ENCODE measurements around the gene LEPROT.
"Not testable (repeated sequence)": the region's sequence is repeated elsewhere in the genome, so short reads cannot be mapped to it uniquely, and the experiment has no call there.

The LEPROT gene

DNA sequence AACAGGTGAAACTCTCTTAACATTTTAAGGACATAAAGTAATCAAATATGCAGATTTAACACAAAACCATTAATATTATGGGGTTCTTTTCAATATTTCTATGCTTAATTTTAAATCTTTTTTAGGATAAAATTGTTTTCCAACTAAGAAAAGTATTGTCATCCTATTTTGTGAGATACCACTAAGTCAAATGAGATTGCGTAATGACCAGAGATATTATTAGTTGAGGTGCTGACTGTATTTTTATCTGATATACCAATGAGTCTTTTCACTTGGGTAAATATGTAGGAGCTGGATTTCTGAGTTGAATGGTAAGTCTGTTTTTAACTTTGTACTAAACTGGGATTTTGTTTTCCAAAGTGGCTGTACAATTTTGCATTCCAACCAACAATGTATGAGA is 25.4 kb downstream of the LEPROT start:
- TF ChIP-seq, protein P1, sequence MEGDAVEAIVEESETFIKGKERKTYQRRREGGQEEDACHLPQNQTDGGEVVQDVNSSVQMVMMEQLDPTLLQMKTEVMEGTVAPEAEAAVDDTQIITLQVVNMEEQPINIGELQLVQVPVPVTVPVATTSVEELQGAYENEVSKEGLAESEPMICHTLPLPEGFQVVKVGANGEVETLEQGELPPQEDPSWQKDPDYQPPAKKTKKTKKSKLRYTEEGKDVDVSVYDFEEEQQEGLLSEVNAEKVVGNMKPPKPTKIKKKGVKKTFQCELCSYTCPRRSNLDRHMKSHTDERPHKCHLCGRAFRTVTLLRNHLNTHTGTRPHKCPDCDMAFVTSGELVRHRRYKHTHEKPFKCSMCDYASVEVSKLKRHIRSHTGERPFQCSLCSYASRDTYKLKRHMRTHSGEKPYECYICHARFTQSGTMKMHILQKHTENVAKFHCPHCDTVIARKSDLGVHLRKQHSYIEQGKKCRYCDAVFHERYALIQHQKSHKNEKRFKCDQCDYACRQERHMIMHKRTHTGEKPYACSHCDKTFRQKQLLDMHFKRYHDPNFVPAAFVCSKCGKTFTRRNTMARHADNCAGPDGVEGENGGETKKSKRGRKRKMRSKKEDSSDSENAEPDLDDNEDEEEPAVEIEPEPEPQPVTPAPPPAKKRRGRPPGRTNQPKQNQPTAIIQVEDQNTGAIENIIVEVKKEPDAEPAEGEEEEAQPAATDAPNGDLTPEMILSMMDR (conservative IDR thresholded peaks at IDR 0.05; ENCODE audit: low read depth) = no peak
- H3K27ac ChIP-seq = no peak overlapping the region
- DNase-seq (ENCODE audit: low spot score) = no peak
- ChIA-PET CTCF (no interaction called here), POLR2A (ENCODE audit: low non-redundant PET) (no interaction called here)

DNA sequence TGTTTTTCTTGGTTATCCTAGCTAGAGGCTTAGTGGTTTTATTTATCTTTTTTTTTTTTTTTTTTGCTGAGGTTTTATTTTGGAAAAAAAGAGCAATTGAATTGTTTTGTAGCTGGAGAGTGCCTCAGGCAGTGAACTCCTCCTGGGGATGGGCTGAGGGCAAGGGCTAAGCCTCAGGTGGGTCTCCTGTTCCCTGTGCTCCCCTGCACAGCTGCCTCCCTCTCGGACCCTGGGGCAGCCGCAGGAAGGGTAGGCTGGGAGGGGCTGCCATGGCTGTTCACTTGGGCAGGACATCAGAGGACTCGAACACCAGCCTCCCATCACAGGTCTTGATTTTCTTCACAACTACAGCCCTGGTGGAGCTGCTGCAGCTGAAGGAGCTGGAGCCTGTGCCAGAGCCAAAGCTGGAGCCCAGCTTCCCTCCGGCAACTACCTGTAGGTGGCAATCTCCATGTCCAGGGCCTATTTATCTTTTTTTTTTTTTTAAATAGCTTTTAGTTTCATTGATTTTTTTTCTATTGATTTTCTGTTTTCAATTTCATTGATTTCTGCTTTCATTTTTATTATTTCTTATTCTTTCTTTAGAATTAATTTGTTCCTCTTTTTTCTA is 28.9 kb downstream of the LEPROT start:
- POLR2A ChIA-PET (ENCODE audit: low non-redundant PET) = no interaction called here
- TF ChIP-seq, protein P1 (conservative IDR thresholded peaks at IDR 0.05; ENCODE audit: low read depth) = no peak
- no peak overlapping the region for H3K27ac ChIP-seq
- CTCF ChIA-PET = interaction anchor here (0.7 kb wide), 1 partner anchor 9 kb away, joined by 6 read pairs; no protein-coding TSS in a partner anchor
- no peak for DNase-seq (ENCODE audit: low spot score)

DNA sequence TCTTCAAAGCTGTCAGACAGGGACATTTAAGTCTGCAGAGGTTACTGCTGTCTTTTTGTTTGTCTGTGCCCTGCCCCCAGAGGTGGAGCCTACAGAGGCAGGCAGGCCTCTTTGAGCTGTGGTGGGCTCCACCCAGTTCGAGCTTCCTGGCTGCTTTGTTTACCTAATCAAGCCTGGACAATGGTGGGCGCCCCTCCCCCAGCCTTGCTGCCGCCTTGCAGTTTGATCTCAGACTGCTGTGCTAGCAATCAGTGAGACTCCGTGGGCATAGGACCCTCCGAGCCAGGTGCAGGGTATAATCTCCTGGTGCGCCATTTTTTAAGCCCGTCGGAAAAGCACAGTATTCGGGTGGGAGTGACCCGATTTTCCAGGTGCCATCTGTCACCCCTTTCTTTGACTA is 35.2 kb downstream of the LEPROT start:
- POLR2A ChIA-PET (ENCODE audit: low non-redundant PET); DNase-seq (ENCODE audit: low spot score); CTCF ChIA-PET; H3K27ac ChIP-seq: not testable (repeated sequence)

DNA sequence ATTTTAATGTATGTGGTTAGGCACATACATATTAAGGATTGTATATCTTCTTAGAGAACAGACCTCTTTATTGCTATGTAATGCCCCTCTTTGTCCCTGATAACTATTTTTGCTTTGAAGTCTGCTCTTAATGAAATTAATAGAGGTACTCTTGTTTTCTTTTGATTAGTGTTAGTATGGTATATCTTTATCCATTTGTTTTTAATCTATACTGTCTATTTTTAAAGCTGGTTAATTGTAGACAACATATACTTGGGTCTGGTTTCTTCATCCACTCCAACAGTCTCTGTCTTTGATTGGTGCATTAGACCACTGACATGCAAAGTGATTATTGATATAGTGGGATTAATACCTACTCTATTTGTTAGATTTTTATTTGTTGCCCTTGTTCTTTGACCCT is 36.0 kb downstream of the LEPROT start:
- CTCF ChIA-PET = no interaction called here
- POLR2A ChIA-PET (ENCODE audit: low non-redundant PET) = no interaction called here
- TF ChIP-seq, protein P1 (conservative IDR thresholded peaks at IDR 0.05; ENCODE audit: low read depth) = no peak
- DNase-seq (ENCODE audit: low spot score) = no peak
- H3K27ac ChIP-seq = no peak overlapping the region

DNA sequence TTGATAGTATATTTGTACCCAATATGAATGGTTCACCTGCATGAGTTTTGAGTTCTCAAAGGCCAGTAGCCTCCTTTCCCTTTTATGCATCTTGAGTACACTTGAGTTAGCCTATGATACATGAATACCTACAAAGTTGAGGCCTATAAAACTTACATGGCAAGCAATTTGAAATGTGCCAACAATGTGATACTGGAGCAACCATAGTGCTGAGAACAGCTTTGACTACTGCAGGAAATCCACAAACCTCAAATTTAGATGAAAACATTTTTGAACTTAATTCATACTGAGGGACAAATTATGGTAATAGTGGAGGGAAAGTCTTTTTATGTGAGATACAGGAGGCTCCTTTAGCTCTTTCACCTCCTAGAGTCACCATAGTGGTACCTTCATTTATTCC is 37.4 kb downstream of the LEPROT start:
- CTCF ChIA-PET = no interaction called here
- DNase-seq (ENCODE audit: low spot score) = no peak
- TF ChIP-seq, protein P1 (conservative IDR thresholded peaks at IDR 0.05; ENCODE audit: low read depth) = no peak
- no peak overlapping the region for H3K27ac ChIP-seq
- POLR2A ChIA-PET (ENCODE audit: low non-redundant PET) = interaction anchor here (0.6 kb wide), 1 partner anchor 182 kb away, joined by 3 read pairs; no protein-coding TSS in a partner anchor

DNA sequence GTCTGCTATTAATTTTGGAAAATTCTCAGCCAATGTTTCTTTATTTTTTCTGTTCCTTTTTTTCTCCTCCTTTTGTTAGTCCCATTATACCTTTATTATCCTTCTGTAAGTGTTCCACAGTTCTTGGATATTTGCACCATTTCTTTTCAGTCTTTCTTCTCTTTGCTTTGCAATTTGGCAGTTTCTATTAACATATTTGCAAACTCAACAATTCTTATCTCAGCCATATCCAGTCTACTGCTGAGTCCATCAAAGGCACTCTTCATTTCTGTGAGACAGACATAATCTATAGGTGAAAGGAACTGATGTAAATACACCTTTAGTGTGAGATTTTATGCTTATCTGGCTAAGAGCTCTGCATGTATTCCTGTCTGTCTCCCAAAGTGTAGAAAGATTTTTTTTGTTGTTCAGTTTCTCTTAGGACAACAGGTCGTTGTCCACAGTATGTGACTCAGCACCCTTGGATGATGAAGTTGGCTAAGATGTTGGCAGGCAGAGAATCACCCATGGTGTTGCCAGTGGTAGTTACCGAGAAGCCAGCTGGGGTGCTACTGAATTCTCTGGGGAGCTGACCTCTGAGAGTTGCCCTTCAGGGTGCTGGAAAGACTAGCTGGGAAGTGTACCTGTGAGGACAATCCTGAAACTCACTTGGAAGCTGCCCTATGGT is 38.4 kb downstream of the LEPROT start:
- TF ChIP-seq, protein P1 (conservative IDR thresholded peaks at IDR 0.05; ENCODE audit: low read depth) = no peak
- DNase-seq (ENCODE audit: low spot score) = no peak
- no peak overlapping the region for H3K27ac ChIP-seq
- ChIA-PET POLR2A (ENCODE audit: low non-redundant PET) (no interaction called here), CTCF (interaction anchor here (0.7 to 1.4 kb wide), 3 partner anchors 18 to 229 kb away, joined by 4 to 5 read pairs (median 4); no protein-coding TSS in a partner anchor)

DNA sequence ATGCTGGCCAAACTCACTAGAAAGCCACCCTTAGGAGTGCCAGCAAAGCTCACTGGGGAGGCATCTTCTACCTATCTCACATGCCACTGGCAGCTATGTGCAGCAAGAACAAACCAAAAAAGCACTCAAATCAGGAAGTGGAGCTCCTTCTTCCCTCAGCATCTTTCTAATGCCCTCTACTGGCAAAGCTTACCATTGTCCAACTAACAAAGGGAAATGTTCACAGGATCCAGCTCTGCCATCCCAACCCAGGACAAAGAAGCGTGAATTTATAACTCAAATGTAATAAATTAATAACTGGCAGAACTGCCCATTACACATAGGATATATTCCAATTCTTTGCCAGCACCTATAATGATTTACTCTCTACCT is 38.9 kb downstream of the LEPROT start:
- CTCF ChIA-PET = interaction anchor here (0.7 to 1.4 kb wide), 4 partner anchors 19 to 228 kb away, joined by 4 to 5 read pairs (median 4); no protein-coding TSS in a partner anchor
- POLR2A ChIA-PET (ENCODE audit: low non-redundant PET) = no interaction called here
- TF ChIP-seq, protein P1 (conservative IDR thresholded peaks at IDR 0.05; ENCODE audit: low read depth) = peak; percentile 24
- DNase-seq (ENCODE audit: low spot score) = peak; percentile 28
- no peak overlapping the region for H3K27ac ChIP-seq

DNA sequence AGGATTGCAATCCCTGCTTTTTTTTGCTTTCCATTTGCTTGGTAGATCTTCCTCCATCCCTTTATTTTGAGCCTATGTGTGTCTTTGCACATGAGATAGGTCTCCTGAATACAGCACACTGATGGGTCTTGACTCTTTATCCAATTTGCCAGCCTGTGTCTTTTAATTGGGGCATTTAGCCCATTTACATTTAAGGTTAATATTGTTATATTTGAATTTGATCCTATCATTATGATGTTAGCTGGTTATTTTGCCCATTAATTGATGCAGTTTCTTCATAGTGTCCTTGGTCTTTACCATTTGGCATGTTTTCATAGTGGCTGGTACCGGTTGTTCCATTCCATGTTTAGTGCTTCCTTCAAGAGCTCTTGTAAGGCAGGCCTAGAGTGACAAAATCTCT is 45.4 kb downstream of the LEPROT start:
- POLR2A ChIA-PET (ENCODE audit: low non-redundant PET) = not testable (repeated sequence)

More for the DNA sequence above, 45.4 kb downstream of the LEPROT start:
- DNase-seq (ENCODE audit: low spot score); H3K27ac ChIP-seq: not testable (repeated sequence)
- CTCF ChIA-PET = interaction anchor here (0.6 kb wide), 1 partner anchor 246 kb away, joined by 3 read pairs; no protein-coding TSS in a partner anchor

All from RWPE1 (cell line).